SK-N-MC (cell line): ENCODE data around the gene EPG5.

Experiments used
- EZH2 ChIP-seq: fragments of 200-600 bp; sonication (generic); IDR thresholded peaks from one replicate; pipeline ENCODE4 v1.6.1; 2017; ENCODE audit warnings: antibody characterized with exemption
- FOXP2 ChIP-seq: optimal IDR thresholded peaks from 2 replicates; pipeline ENCODE3; 2011; ENCODE audit warnings: mild to moderate bottlenecking, moderate library complexity; ENCODE audit not compliant: insufficient read depth; ENCODE audit errors: extremely low read length, control extremely low read depth
- POLR2AphosphoS5 ChIP-seq: IDR thresholded peaks from 2 replicates; pipeline ENCODE4 v1.6.1; 2012; ENCODE audit warnings: mild to moderate bottlenecking, low read depth, low read length, borderline replicate concordance

DNA sequence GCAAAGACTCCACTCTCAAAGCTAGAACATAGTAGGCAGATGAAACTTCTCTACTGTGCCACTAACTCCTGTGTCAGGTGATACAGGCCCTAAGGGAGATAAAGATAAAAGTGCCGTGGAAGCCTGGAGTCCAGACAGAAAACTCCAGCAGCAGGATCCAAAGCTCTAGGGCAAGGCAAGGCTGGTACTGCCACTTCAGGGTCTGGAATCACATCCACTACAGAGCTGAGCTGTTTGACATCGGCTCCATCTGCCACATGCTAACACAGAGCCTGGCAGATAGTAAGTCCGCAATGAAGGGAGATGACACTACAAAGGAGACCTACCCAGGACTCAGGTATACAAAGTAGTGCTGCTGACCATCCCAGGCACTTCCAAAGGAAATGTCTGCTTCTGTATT lies 34.4 kb downstream of the EPG5 start:
- TF ChIP-seq EZH2 (no peak), POLR2AphosphoS5 (no peak), FOXP2 (no peak)
